ENCODE data around the gene NRAP. TPM values are rescaled to one million over a fixed set of nuclear protein-coding genes. Genes with fewer than 3 reads are reported as not detected.

The NRAP gene
- total and polyA plus RNA-seq, 2 of the 4 experiments (the other 2 are of a cell fraction): not detected

DNA sequence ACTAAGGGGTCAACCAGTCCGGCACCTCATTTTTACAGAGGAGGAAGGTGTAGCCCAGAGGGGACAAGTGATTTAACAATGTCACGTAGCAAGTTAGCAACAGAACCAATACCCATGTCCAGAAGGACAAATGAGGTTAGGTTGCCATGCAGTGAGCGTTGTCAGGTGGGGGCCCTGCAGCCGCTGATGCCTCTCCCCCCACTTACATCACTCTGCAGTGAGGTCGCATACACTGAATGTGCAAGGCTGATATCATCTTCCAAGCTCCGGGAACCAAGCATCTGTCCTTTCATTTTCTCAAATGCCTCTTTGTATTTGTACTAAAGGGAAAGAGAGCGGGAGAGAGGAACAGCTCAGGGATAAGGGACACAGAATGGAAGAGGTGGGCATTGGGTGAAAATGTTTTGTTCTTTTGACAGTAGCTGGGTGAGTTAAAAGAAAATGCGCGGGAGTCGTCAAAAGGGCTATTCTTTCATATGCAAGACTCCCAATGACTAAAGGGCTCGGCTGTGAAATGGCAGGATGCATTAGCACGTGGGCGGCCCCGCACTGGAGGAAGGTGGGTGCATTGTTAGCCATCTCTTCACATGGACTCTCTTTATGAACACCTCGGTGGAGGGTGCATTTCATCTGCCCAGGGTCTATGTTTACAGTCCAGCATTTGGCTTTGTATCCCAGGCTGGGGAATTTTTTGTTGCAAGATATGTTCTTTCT is 49.7 kb downstream of the NRAP start:
- no peaks in the 10 kb centered on the region for H3K9me1 ChIP-seq (ENCODE audit: insufficient read depth, low read length)
- no peak overlapping the region for H3K9ac ChIP-seq (ENCODE audit: low read depth, low read length)
- H2AK5ac ChIP-seq (ENCODE audit: low read depth, low read length): no peak overlapping the region
- ATAC-seq (ENCODE audit: low read depth) (no peak), DNase-seq (no peak)
- 60% methylated on average over 1 of the region's 15 CpGs; no CpG with 5 or more reads in 1 of the 2 experiments for WGBS, 2 experiments (ENCODE audit: extremely low coverage in 2 of 2, insufficient read length in 1 of 2)
- no peak overlapping the region for H2BK20ac ChIP-seq (ENCODE audit: low read depth, low read length)
- TF ChIP-seq ELK1 (IDR thresholded peaks at IDR 0.05; ENCODE audit: borderline replicate concordance, low read depth, low read length): no peak
- H3K14ac ChIP-seq (replicated peaks; ENCODE audit: low read depth, low read length): no peak overlapping the region
- no peak overlapping the region for H2BK15ac ChIP-seq (ENCODE audit: low read depth, low read length)
- H3K27ac ChIP-seq (ENCODE audit: insufficient read depth, low read length): no peak overlapping the region
- in situ Hi-C loops (cut with MboI; ENCODE audit: low sequenced_read_pairs): no loop called here
- H2BK5ac ChIP-seq (ENCODE audit: low read depth, low read length, poor library complexity, severe bottlenecking): no peak overlapping the region
- H3K23ac ChIP-seq (ENCODE audit: low read depth, low read length): no peak overlapping the region
- H3K4ac ChIP-seq (ENCODE audit: low read depth, low read length): no peak overlapping the region
- intact Hi-C loops (cut with micrococcal nuclease): no loop called here
- H3K4me3 ChIP-seq (ENCODE audit: insufficient read depth, low read depth, low read length): no peak overlapping the region
- H4K20me1 ChIP-seq (ENCODE audit: insufficient read depth, low read length): no peaks in the 10 kb centered on the region
- H4K8ac ChIP-seq (ENCODE audit: low read depth in 2 of 2, low read length in 2 of 2): no peak overlapping the region
- no peak overlapping the region for H3K4me2 ChIP-seq (ENCODE audit: low read depth, low read length)
- ChIA-PET POLR2A (ENCODE audit: unreplicated experiment) (no interaction called here), CTCF (no interaction called here)
- BruUV-seq (replicated peaks): no TSS peak
- no peak overlapping the region for H2BK120ac ChIP-seq (ENCODE audit: low read depth, low read length)
- H3K9me3 ChIP-seq (ENCODE audit: control insufficient read depth, insufficient read depth, low read length): no peaks in the 10 kb centered on the region
- no peaks in the 10 kb centered on the region for H3K4me1 ChIP-seq (ENCODE audit: control insufficient read depth, insufficient read depth, low read length)
- H3K36me3 ChIP-seq (ENCODE audit: control insufficient read depth, insufficient read depth, low read length): no peaks in the 10 kb centered on the region
- no peak overlapping the region for H3K56ac ChIP-seq (ENCODE audit: extremely low read depth, insufficient read depth, low read length)
- no peak overlapping the region for H4K5ac ChIP-seq (ENCODE audit: low read depth, low read length)
- no peaks in the 10 kb centered on the region for H3K79me1 ChIP-seq (ENCODE audit: low read depth in 1 of 2, low read length in 2 of 2)
- H2AFZ ChIP-seq (replicated peaks; ENCODE audit: low read length, poor library complexity): no peak overlapping the region
- no peak overlapping the region for H3K18ac ChIP-seq (ENCODE audit: low read depth, low read length)
- dilution Hi-C loops (cut with HindIII; ENCODE audit: low sequenced_read_pairs, unreplicated experiment): no loop called here
- H2AK9ac ChIP-seq (replicated peaks; ENCODE audit: low read depth, low read length, poor library complexity): no peak overlapping the region
- peaks cover 15% of the 10 kb centered on the region for H3K27me3 ChIP-seq (ENCODE audit: control insufficient read depth, insufficient read depth, low read length)
- H4K91ac ChIP-seq (ENCODE audit: insufficient read depth, low read depth, low read length): no peak overlapping the region
